NB4 (cell line): ENCODE data around the gene TMEM213.

ENCODE experiments used
- DNase-seq: peaks from one replicate; pipeline ENCODE4 v3.0.0; 2010; ENCODE audit warnings: low read depth
- H3K4me3 ChIP-seq: one replicate; pipeline ENCODE4 v1.5.1; 2011; ENCODE audit warnings: mild to moderate bottlenecking, low read depth, low read length, moderate library complexity
- CTCF ChIP-seq: IDR thresholded peaks from one replicate; pipeline ENCODE4 v1.5.1; 2012; ENCODE audit warnings: low read depth, low read length
- MAX ChIP-seq: IDR thresholded peaks from 2 replicates; pipeline ENCODE4 v1.6.1; 2011; ENCODE audit warnings: low read depth, low read length
- MYC ChIP-seq: IDR thresholded peaks from 2 replicates; pipeline ENCODE4 v1.6.1; 2011; ENCODE audit warnings: low read depth, low read length
- POLR2A ChIP-seq: IDR thresholded peaks from 2 replicates; pipeline ENCODE4 v1.6.1; 2011; ENCODE audit warnings: mild to moderate bottlenecking; ENCODE audit not compliant: insufficient read length; ENCODE audit errors: extremely low read depth

The TMEM213 gene

GRCh38 chr7:138852469-138852868, 54.7 kb downstream of the TMEM213 start:
- no peak overlapping the region for H3K4me3 ChIP-seq
- no peak for DNase-seq
- TF ChIP-seq POLR2A (no peak), CTCF (no peak), MYC (no peak), MAX (no peak)

GRCh38 chr7:138853448-138853847, 55.7 kb downstream of the TMEM213 start:
- H3K4me3 ChIP-seq: no peak overlapping the region
- TF ChIP-seq POLR2A: no peak
- TF ChIP-seq MAX: no peak
- TF ChIP-seq MYC: no peak
- no peak for TF ChIP-seq CTCF
- no peak for DNase-seq

- no peak for DNase-seq
- no peak overlapping the region for H3K4me3 ChIP-seq
- TF ChIP-seq MYC (no peak), CTCF (no peak), POLR2A (no peak), MAX (no peak)
Observed at GRCh38 chr7:138854115-138854645, 56.4 kb downstream of the TMEM213 start.

- no peak for DNase-seq
- no peak overlapping the region for H3K4me3 ChIP-seq
- TF ChIP-seq MYC (no peak), POLR2A (no peak), MAX (no peak), CTCF (no peak)
Observed at GRCh38 chr7:138857728-138858127, 59.9 kb downstream of the TMEM213 start.

GRCh38 chr7:138861051-138861450, 63.3 kb downstream of the TMEM213 start:
- no peak for TF ChIP-seq MYC
- TF ChIP-seq POLR2A: no peak
- TF ChIP-seq MAX: no peak
- no peak for TF ChIP-seq CTCF
- DNase-seq: no peak
- H3K4me3 ChIP-seq: no peak overlapping the region
